Heart left ventricle (tissue), 16 donors: Measurements from ENCODE around the gene OSBPL10. TPM values are rescaled to one million over a fixed set of nuclear protein-coding genes. Genes with fewer than 3 reads are reported as not detected.
A peak's percentile ranks its signal among the peaks of the same experiment; 100 is the strongest.

Experiments used
- ATAC-seq, 4 donors: fragments of 200-7000 bp; cut with Tn5 transposase; one replicate each; pipeline ENCODE4 v1.9.1; 2020 to 2022; ENCODE audit warnings: moderate library complexity in 4 of 4, mild to moderate bottlenecking in 3 of 4, moderate number of reproducible peaks in 1 of 4
- DNase-seq, 5 donors: peaks; one replicate each; pipeline ENCODE4 v3.0.0-alpha.2; 2020
- H3K27ac ChIP-seq, 12 donors: fragments of 200-600 bp; sonication (generic) in 4 of 12; one replicate each; pipeline versions ENCODE4 v1.5.0 to v1.8.0; 2016 to 2022; ENCODE audit warnings: mild to moderate bottlenecking in 2 of 12
- H3K27me3 ChIP-seq, 9 donors: fragments of 200-600 bp; sonication (generic) in 2 of 9; one replicate each; pipeline versions ENCODE4 v1.5.1 to v1.8.0; 2016 to 2022; ENCODE audit warnings: mild to moderate bottlenecking in 3 of 9
- H3K36me3 ChIP-seq, 9 donors: fragments of 200-600 bp; sonication (generic) in 2 of 9; one replicate each; pipeline versions ENCODE4 v1.5.0 to v1.8.0; 2018 to 2022; ENCODE audit warnings: mild to moderate bottlenecking in 2 of 9
- H3K4me1 ChIP-seq, 12 donors: fragments of 200-600 bp; sonication (generic) in 4 of 12; one replicate each; pipeline versions ENCODE4 v1.5.0 to v1.8.0; 2016 to 2022; ENCODE audit warnings: mild to moderate bottlenecking in 3 of 12
- H3K4me3 ChIP-seq, 12 donors: fragments of 200-600 bp; sonication (generic) in 4 of 12; one replicate each; pipeline versions ENCODE4 v1.5.0 to v1.8.0; 2017 to 2022; ENCODE audit warnings: mild to moderate bottlenecking in 9 of 12, moderate library complexity in 4 of 12
- H3K9me3 ChIP-seq, 12 donors: fragments of 200-600 bp; sonication (generic) in 4 of 12; one replicate each; pipeline versions ENCODE4 v1.5.0 to v1.8.0; 2016 to 2022; ENCODE audit warnings: mild to moderate bottlenecking in 1 of 12
- CTCF ChIP-seq, 12 donors: fragments of 200-600 bp; sonication (generic) in 4 of 12; IDR thresholded peaks; one replicate each; pipeline versions ENCODE4 v1.5.0 to v1.8.0; 2018 to 2022; ENCODE audit warnings: antibody characterized with exemption in 12 of 12, mild to moderate bottlenecking in 5 of 12
- POLR2A ChIP-seq, 2 donors: fragments of 450-650 bp; IDR thresholded peaks; one replicate each; pipeline ENCODE4 v1.6.1; 2017; ENCODE audit warnings: antibody characterized with exemption in 2 of 2, mild to moderate bottlenecking in 2 of 2, moderate library complexity in 2 of 2
- WGBS, 4 donors: extraction: QIAGEN DNeasy Blood & Tissue Kit in 2 of 4; methylation state at CpG; one replicate each; pipeline versions ENCODE4 v1.1.5 to v1.1.7; 2013 to 2018; 5-methylcytosine and 5-hydroxymethylcytosine counted together
- intact Hi-C, 10 donors: fragments of 100-400 bp; cut with DNase I; formaldehyde crosslinking; loops; one replicate each; pipeline versions ENCODE4 v1.11.1 to v1.14.2; 2022
- polyA plus RNA-seq, 2 donors: library from polyadenylated mRNA; stranded (reverse); fragments of 200-250 nt; gene quantifications; one replicate each; pipeline ENCODE4 v1.2.3, GENCODE V29; 2013
- total RNA-seq, 9 donors: library from RNA; depleted of rRNA in 2 of 9; stranded (reverse); fragments of >200 nt in 2 of 9; fragmentation: NEBNext Ultra II Directional in 3 of 9; extraction: Animal tissue kit (Norgen Biotek cat#: 25700) in 3 of 9; gene quantifications; one replicate each; pipeline versions ENCODE4 v1.1.0 to v1.2.4, GENCODE V29; 2016 to 2023
- donor health status: ischemic (EF 13 %, LVEDD 7.1; RV severe dilation, severe dysfunction).
- donor health status: healthy with polysubstance abuse.
- donor health status: DM: no; HTN: yes; CAD: no.
- donor health status: DM: no; HTN: no; CAD: no.
- donor health status: ischemic (EF 25% LVEDD 6.9; RV normal size, moderate dysfunction).
- donor health status: ischemic (EF 25% LVEDD 5.7; RV mildly dilated, moderate dysfunction).
- donor health status: healthy.
- donor health status: DM: yes; HTN: yes; CAD: no.
- donor health status: ischemic (EF 35%, LVEDD 5.7; RV mildly dilated, moderate dysfunction).
- donor health status: nonischemic (EF 11% LVEDD 7.7; RV severe dilation, severe dysfunction).
- donor health status: DM: yes; HTN: yes; CAD: no.
- donor health status: PGD.
- donor health status: ischemic (EF 29% LVEDD 5.4; RV normal size, mild dysfunction).
- donor health status: nonischemic (EF 23%, LVEDD 6.1; RV moderate dilation, normal function).

OSBPL10 gene
- total and polyA plus RNA-seq, 11 donors: 1.3 to 12.7 (median 3.9) TPM

GRCh38 chr3:31917303-31918005 is 63.6 kb downstream of the OSBPL10 start:
- intact Hi-C loops: no loop called here
- DNase-seq (no peak), ATAC-seq (no peak)
- WGBS, 4 donors: 29 to 44% (median 43%) methylated on average over 3 of the region's 3 CpGs
- peak overlapping the region in 7 of 12 donors; percentile 1 to 38 (median 7) for H3K4me3 ChIP-seq
- TF ChIP-seq POLR2A (IDR thresholded peaks at IDR 0.05) (no peak), CTCF (IDR thresholded peaks at IDR 0.05) (no peak)
- peaks cover 0 to 22% (median 10%) of the 10 kb centered on the region in 12 donors for H3K4me1 ChIP-seq
- H3K27me3 ChIP-seq: no peaks in the 10 kb centered on the region
- H3K27ac ChIP-seq: peak overlapping the region in 4 of 12 donors; percentile 1 to 46 (median 24)
- no peaks in the 10 kb centered on the region for H3K36me3 ChIP-seq
- peaks cover 0 to 19% (median 9%) of the 10 kb centered on the region in 12 donors for H3K9me3 ChIP-seq

GRCh38 chr3:31911643-31912042 is 69.4 kb downstream of the OSBPL10 start:
- no peak for DNase-seq
- WGBS, 4 donors: 96 to 98% (median 97%) methylated on average over 3 of the region's 3 CpGs
- intact Hi-C loops: no loop called here
- H3K36me3 ChIP-seq: no peaks in the 10 kb centered on the region
- peaks cover 0 to 13% (median 0%) of the 10 kb centered on the region in 12 donors for H3K4me1 ChIP-seq
- no peak for TF ChIP-seq CTCF (IDR thresholded peaks at IDR 0.05)
- TF ChIP-seq POLR2A (IDR thresholded peaks at IDR 0.05): no peak
- no peak for ATAC-seq
- no peak overlapping the region for H3K27ac ChIP-seq
- no peak overlapping the region for H3K4me3 ChIP-seq
- no peaks in the 10 kb centered on the region for H3K27me3 ChIP-seq
- no peaks in the 10 kb centered on the region for H3K9me3 ChIP-seq

GRCh38 chr3:31911124-31911523 is 69.9 kb downstream of the OSBPL10 start:
- Histone ChIP-seq H3K36me3 (no peaks in the 10 kb centered on the region), H3K27me3 (no peaks in the 10 kb centered on the region), H3K4me1 (peaks cover 0 to 12% (median 0%) of the 10 kb centered on the region in 12 donors), H3K9me3 (no peaks in the 10 kb centered on the region), H3K27ac (no peak overlapping the region), H3K4me3 (no peak overlapping the region)
- 94 to 97% (median 96%) methylated on average over 3 of the region's 3 CpGs for WGBS, 4 donors
- ATAC-seq: no peak
- DNase-seq: no peak
- no peak for TF ChIP-seq CTCF (IDR thresholded peaks at IDR 0.05)
- TF ChIP-seq POLR2A (IDR thresholded peaks at IDR 0.05): no peak
- intact Hi-C loops: no loop called here

GRCh38 chr3:31909455-31909854 is 71.6 kb downstream of the OSBPL10 start:
- no peak for TF ChIP-seq CTCF (IDR thresholded peaks at IDR 0.05)
- TF ChIP-seq POLR2A (IDR thresholded peaks at IDR 0.05): no peak
- Histone ChIP-seq H3K36me3 (no peaks in the 10 kb centered on the region), H3K9me3 (no peaks in the 10 kb centered on the region), H3K4me3 (no peak overlapping the region), H3K27me3 (no peaks in the 10 kb centered on the region), H3K4me1 (peaks cover 0 to 14% (median 0%) of the 10 kb centered on the region in 12 donors), H3K27ac (no peak overlapping the region)
- intact Hi-C loops: no loop called here
- ATAC-seq (no peak), DNase-seq (no peak)
- 79 to 85% (median 84%) methylated on average over 7 of the region's 7 CpGs for WGBS, 4 donors
